ENCODE measurements around the gene ASIC2. TPM values are rescaled to one million over a fixed set of nuclear protein-coding genes. Genes with fewer than 3 reads are reported as not detected.

The ASIC2 gene
- total RNA-seq, 1 donor from 2014 or later: 0.06 TPM

- DNase-seq (ENCODE audit: low spot score): no peak
Observed at GRCh38 chr17:33073416-33073815, 219.7 kb downstream of the ASIC2 start.

GRCh38 chr17:33072421-33073161 lies 220.5 kb downstream of the ASIC2 start:
- no peak for DNase-seq (ENCODE audit: low spot score)

DNA sequence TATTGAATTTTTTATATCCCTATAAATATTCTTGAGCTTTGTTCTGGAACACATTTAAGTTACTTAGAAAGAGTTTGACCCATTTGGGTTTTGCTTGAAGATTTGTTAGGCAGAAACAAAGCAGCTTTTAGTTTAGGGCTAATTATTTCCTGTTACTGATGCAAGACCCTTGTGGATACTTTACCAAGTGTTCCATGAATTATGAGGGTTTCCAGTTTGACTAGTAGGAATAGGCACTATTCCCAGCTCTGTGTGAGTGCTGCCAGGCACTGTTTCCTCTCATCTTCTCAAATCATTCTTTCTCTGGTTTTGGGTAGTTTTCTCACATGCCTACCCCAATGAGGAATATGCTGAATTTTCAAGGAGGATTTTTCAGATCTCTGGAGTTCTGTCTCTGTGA lies 221.4 kb downstream of the ASIC2 start:
- DNase-seq (ENCODE audit: low spot score): no peak

DNA sequence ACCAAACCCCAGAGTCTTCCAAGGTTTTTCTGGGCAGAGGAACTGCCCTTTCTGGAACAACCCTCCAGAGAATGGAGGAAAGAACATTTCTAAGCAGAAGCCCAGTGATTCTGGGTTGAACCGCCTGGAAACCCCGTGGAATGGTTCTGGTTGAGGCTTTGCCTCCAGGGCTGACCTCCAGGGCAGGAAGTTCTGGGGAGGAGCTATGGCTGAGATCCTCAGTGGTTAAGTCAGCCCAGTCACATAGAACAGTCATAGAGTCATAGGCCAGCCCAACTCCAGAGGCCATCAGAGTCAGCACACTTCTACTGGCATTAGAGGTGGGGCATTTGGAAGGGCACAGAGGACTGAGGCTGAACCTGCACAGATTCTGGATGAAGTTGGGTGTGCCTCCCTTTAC lies 235.5 kb downstream of the ASIC2 start:
- DNase-seq (ENCODE audit: low spot score): no peak

- DNase-seq (ENCODE audit: low spot score): no peak
Observed at GRCh38 chr17:33056399-33057146, 236.5 kb downstream of the ASIC2 start.

DNA sequence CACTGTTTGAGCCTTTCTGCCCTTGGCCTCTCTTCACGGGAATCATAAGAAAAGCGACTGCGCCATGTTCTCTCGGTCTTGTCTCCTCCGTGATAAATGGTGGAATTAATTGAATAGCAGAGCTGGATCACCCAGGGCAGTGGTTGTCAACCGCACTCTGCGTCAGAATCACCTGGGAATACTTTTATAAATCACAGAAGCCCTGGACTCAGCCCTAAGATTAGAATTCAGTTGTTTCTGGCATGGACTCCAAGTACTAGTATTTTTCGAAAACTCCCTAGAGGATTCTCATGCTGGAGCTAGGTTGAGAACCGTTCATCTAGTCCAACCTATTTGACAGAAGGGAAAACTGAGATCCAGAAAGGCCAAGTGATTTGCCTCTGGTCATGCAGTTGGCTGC lies 237.3 kb downstream of the ASIC2 start:
- DNase-seq (ENCODE audit: low spot score): no peak

GRCh38 chr17:33055171-33055611 lies 237.9 kb downstream of the ASIC2 start:
- DNase-seq (ENCODE audit: low spot score): no peak

DNA sequence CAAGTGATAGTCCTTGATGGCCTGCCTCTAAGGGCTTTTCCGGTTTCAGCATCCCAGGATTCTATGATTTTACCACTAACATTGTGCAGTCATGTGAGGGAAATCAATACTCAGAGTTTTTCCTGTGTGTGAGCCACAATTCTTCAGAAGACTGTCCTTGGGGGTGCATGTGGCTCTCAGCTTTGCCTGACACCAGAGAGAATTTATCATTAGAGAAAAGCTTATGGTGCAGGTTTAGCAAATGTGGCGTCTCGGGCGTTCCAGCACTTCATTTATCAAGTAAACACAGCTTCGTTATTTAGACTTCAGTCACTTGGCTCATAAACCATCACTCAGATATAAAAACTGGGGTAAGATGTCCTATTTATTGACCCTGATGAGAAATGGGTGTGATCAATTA lies 238.7 kb downstream of the ASIC2 start:
- DNase-seq (ENCODE audit: low spot score): no peak

DNA sequence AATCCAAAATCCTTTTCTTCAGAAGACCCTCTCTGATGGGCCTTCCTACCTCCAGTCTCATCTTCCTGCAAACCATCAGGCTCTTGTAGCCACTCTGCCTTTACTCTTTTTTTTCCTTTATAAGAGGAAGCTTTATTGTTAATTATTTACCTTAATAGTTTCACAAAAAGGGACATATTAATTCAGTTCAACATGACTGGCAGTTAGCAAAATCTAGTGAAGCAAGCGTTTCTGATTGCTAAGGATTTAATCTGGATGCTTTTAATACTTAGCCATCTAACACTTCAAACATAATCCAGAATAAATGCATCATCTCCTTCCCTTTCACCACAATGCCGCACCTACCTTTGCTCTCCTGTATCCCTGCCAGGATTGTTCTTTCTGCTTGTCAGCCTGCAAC lies 239.4 kb downstream of the ASIC2 start:
- DNase-seq (ENCODE audit: low spot score): no peak

DNA sequence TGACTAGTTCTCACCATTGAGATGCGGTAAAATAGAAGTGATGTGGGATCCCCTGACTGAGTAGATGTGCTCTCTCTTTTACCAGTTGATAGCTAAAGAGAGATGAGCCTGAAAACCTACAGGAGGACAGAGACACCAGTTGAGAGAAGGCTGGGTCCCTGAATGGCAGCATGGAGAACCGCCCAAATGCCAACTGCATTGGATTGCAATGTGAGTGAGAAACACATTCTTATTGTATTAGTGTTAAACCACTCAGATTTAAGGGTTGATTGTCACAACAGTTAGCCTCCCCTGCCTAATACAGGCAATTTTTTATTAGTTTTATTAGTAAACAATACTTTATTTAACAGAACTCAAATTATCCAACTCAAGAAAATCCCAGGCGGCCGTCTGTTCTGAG lies 240.2 kb downstream of the ASIC2 start:
- no peak for DNase-seq (ENCODE audit: low spot score)

- no peak for DNase-seq (ENCODE audit: low spot score)
Observed at GRCh38 chr17:33050611-33051140, 242.4 kb downstream of the ASIC2 start.

DNA sequence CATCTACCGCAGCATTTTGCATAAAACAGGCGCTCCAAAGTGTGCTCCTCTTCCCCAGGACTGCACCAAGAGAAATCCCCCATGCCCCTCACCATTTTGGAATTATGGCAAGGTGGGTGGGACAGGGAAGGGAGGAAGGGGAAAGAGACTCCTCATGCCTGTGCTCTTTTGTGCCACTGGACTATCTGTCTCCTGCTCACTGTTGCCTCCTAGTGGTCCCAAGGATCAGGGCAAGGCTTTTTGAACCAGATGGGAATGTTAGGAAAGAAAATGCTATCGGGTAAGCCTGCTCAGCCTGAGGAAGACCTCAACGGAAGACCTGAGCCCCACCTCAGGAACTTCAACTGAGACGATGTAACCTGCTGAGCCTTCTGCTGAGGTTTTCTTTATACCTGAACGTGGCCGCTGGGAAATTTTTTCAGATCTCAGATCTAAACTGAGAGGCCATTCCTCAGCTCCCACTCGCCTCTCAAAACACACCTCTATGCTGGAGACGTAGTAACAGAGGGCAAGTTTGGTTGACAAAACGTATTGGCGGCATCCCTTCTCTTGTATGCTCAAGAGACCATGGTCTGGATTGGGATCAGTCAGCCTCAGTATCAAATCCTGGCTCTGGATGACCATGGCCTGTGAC lies 243.2 kb downstream of the ASIC2 start:
- peak; percentile 35 for DNase-seq (ENCODE audit: low spot score)

DNA sequence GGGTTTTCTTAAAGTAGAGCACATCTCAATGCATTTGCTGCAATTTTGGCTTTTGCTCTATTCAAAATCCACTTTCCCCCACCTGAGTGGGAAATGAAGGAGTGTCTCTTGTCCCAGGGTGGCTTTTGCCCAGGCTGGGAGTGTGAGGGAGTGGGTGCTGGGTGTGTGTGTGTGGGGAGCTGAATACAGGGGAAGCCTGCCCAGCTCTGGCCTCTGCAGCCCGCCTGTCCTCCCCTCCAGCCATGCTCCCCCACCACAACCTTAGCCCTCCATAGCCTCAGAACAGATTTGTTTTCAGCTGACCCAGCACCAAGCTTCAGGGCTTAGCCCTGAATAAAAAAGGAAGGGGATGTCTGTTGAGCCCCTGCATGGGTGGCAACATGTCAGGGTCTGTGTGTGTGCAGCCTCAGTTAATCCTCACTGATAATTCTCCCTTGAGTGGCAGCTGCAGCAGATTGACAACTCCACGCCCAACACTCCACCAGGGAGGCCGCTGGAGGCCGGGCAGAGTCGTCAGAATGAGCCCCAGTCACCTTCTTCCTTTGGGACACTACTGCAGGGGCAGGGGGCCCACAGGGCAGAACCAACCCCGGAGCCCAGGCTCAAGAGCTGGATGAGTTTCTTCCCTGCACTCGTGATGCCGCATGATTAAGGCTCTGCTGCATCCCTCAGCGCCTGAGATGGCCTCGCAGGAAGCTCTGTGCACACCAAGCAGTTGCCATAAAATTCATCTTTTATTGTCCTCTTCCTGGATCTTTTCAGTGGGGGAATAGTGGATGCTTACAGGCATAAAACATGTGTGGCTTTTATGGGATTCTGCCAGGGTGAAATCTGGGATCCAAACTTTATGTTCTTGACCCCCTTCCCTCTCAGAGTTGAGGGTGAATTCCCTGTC lies 246.5 kb downstream of the ASIC2 start:
- no peak for DNase-seq (ENCODE audit: low spot score)

- DNase-seq (ENCODE audit: low spot score): no peak
Observed at GRCh38 chr17:33045216-33045615, 247.9 kb downstream of the ASIC2 start.

DNA sequence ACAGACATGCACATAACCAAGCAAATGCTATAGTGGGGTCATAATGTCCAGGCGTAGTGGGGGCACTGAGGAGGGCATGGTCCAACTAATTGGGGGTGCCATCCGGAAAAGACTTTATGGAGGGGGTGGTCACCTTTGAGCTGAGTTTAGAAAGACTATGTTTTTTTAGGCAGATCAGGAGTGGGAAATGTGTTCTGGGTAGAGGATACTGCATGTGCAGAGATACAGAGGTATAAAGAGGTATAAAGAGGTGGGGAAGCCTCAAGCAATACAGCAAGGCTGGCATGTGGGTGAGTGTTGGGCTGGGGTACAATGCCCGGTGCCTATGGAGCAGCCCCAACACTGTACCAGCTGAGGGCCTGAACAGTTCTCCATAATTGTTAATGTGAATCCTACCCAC lies 248.3 kb downstream of the ASIC2 start:
- no peak for DNase-seq (ENCODE audit: low spot score)

DNA sequence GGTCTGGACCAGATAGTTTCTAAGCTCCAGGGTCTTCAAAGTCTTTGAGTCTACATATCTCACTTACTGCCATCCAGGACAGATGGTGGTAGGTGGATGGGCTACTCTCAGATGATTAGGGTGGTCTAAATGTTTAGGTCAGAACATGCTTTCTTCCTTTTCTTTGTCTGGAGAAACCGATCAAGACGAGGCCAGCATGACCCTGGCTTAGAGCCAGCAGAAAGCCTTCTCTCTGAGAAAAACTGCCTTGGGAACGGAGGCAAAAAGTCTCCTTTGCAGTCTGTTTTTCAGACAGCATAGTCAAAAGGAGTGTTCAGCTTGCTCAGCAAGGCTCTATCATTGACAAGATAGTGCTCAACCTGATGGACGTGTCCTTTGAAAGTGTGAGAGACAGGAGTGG lies 252.6 kb downstream of the ASIC2 start:
- DNase-seq (ENCODE audit: low spot score): no peak

DNA sequence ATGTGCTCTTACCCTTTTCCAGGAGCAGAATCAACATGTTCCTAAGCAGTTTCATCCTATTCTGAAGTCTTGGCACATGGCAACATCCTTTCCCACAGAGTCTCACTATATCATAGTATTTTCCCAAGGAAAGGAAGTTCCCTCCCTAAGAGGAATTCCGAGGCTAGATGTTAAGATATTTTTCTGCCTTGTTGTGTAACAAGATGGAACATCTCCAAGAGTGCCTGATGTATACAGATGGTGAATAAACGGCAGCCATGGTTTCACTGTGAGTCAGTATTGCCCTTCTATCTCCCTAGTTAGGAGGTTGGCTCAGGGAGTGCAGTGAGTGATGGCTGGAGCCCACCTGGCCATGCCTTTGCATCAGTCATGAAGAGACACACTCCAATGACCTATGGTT lies 253.2 kb downstream of the ASIC2 start:
- DNase-seq (ENCODE audit: low spot score): no peak

GRCh38 chr17:33038740-33039139 lies 254.4 kb downstream of the ASIC2 start:
- no peak for DNase-seq (ENCODE audit: low spot score)

- no peak for DNase-seq (ENCODE audit: low spot score)
Observed at GRCh38 chr17:33033176-33033575, 259.9 kb downstream of the ASIC2 start.

DNA sequence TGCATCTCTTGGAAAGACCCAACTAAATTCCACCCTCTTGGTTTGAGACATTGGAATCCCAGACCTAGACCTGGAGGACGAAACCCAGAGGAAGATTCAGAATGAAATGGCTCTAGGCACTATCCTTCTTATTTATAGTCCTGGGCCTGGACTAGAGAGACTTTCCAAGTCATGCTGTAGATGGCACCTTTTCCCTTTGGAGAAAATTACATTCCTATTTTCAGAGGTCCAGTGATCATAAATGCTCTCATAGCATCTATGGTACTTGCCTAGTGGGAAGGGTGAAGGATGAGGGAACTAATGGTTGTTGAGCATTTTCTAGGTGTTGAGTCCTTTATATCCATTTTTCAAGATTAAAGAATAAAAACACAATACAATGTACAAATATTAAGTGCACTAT lies 264.3 kb downstream of the ASIC2 start:
- no peak for DNase-seq (ENCODE audit: low spot score)

- DNase-seq (ENCODE audit: low spot score): no peak
Observed at GRCh38 chr17:33028061-33028460, 265.0 kb downstream of the ASIC2 start.

Measured in mucosa of gallbladder (tissue), 1 donor.